ENCODE results near the gene MRPL37.

Gene MRPL37

DNA sequence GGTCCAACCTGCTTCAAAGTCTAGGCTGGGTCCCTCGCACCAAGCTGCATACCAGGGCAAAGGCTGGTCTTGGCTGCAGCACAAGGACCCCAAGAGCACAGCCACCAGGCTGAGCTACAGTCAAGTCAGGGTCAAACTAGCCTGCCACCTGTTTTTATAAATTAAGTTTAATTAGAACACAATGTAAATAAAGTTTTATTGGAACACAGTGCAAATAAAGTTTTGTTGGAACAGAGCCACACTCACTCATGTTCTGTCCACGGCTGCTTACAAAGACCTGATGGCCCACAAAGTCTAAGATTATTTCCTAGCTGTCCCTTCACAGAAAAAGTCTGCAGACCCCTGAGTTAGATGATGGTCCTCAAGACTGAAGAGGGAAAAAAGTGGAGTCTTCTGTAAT is 66.2 kb downstream of the MRPL37 start:
- no peak for DNase-seq

DNA sequence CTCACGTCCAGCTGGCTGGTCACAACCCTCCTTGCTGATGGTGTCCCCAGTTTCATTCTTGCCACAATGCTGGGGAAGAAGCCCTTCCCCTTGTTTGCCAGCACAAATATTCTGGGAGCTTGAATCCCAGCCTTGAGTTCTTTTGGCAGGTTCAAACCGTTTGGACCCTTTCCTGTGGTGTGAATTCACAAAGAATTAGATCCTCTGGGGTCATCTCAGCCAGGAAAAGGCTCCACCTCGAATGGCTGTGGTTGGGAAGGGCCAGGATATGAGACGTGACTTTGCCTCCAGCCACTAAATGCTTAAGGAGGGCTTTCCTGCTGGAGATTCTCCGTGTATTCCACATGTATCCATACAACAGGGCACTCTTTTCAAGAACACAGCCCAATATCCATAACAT is 66.9 kb downstream of the MRPL37 start:
- no peak for DNase-seq
